Fibroblast of lung (primary cell): ENCODE results near the gene TSHZ3.

ENCODE experiments used
- CTCF ChIP-seq, 2 donors: IDR thresholded peaks in 1 of 2; conservative IDR thresholded peaks in 1 of 2; 1 replicate in 1 of 2; 2 replicates in 1 of 2; pipeline ENCODE4 v1.5.1; 2011 to 2012; ENCODE audit warnings: low read length in 2 of 2, control low read depth in 1 of 2, inconsistent platforms in 1 of 2, low read depth in 1 of 2, mild to moderate bottlenecking in 1 of 2
- EZH2 ChIP-seq: IDR thresholded peaks from 2 replicates; pipeline ENCODE4 v1.5.1; 2012; ENCODE audit warnings: low read length, control low read depth, mild to moderate bottlenecking; ENCODE audit errors: missing control alignments

GRCh38 chr19:31318790-31319425, 30.3 kb downstream of the TSHZ3 start:
- TF ChIP-seq EZH2 (no peak), CTCF (conservative IDR thresholded peaks at IDR 0.05 in 1 of 2, IDR thresholded peaks at IDR 0.05 in 1 of 2; ENCODE audit: low read depth in 1 of 2, low read length in 2 of 2) (no peak)
